ENCODE data around the gene LSP1.

GRCh38 chr11:1853376-1854131 lies 670 bp downstream of the LSP1 start:
- TF ChIP-seq POLR2A (IDR thresholded peaks at IDR 0.05; ENCODE audit: low read length) (no peak), GATA1 (IDR thresholded peaks at IDR 0.05; ENCODE audit: low read depth, low read length) (no peak)
